Endothelial cell (in vitro differentiated cells): Measurements from ENCODE around the gene TBL3. TPM values are rescaled to one million over a fixed set of nuclear protein-coding genes. Genes with fewer than 3 reads are reported as not detected.

Source experiments
- DNase-seq: peaks from one replicate; pipeline ENCODE4 v3.0.0; 2021; ENCODE audit warnings: low spot score
- H3K27ac Mint-ChIP-seq: one replicate; pipeline ENCODE4 v1.8.0; 2021; ENCODE audit warnings: mixed read lengths, inconsistent platforms; ENCODE audit not compliant: unreplicated experiment
- H3K27me3 Mint-ChIP-seq: one replicate; pipeline ENCODE4 v1.8.0; 2021; ENCODE audit warnings: mild to moderate bottlenecking, moderate library complexity, mixed read lengths, inconsistent platforms; ENCODE audit not compliant: unreplicated experiment
- H3K36me3 Mint-ChIP-seq: one replicate; pipeline ENCODE4 v1.8.0; 2021; ENCODE audit warnings: mild to moderate bottlenecking, low read depth, mixed read lengths, inconsistent platforms; ENCODE audit not compliant: unreplicated experiment
- H3K4me1 Mint-ChIP-seq: one replicate; pipeline ENCODE4 v1.8.0; 2021; ENCODE audit warnings: mild to moderate bottlenecking, mixed read lengths, inconsistent platforms; ENCODE audit not compliant: unreplicated experiment
- H3K4me3 Mint-ChIP-seq: one replicate; pipeline ENCODE4 v1.8.0; 2021; ENCODE audit warnings: mild to moderate bottlenecking, mixed read lengths, inconsistent platforms; ENCODE audit not compliant: unreplicated experiment
- H3K9me3 Mint-ChIP-seq: one replicate; pipeline ENCODE4 v1.8.0; 2021; ENCODE audit warnings: mixed read lengths, inconsistent platforms; ENCODE audit not compliant: unreplicated experiment
- CTCF ChIP-seq: fragments of 200-600 bp; sonication (generic); IDR thresholded peaks from one replicate; pipeline ENCODE4 v1.5.0; 2021; ENCODE audit warnings: antibody characterized with exemption; ENCODE audit not compliant: unreplicated experiment
- total RNA-seq: library from RNA; stranded (reverse); fragmentation: NEBNext Ultra II Directional; extraction: Animal tissue kit (Norgen Biotek cat#: 25700); gene quantifications from one replicate; pipeline ENCODE4 v1.2.1, GENCODE V29; 2021; ENCODE audit not compliant: unreplicated experiment

Gene TBL3
- total RNA-seq, 1 donor from 2014 or later, result 25.0 TPM

DNA sequence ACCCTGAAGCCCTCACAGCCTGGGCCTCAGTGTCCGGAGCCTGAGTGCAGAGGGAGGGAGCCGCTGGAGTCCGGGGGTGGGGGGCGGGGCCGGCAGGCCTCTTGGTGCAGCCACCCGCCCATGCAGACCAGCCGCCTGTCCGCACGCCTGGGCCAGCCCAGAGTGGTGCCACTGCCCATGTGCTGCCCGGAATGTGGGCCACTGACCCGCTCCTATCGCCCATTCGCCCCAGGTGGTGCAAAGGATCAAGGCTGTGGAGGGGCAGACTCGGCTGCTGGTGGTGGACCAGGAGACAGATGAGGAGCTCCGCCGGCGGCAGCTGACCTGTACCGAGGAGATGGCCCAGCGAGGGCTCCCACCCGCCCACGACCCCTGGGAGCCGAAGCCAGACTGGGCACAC, 57.5 kb downstream of the TBL3 start:
- Mint-ChIP-seq H3K9me3 (no peaks in the 10 kb centered on the region), H3K4me1 (peaks cover 13% of the 10 kb centered on the region), H3K4me3 (no peak overlapping the region), H3K27me3 (peaks cover 11% of the 10 kb centered on the region), H3K36me3 (no peaks in the 10 kb centered on the region), H3K27ac (no peak overlapping the region)
- no peak for TF ChIP-seq CTCF
- no peak for DNase-seq

DNA sequence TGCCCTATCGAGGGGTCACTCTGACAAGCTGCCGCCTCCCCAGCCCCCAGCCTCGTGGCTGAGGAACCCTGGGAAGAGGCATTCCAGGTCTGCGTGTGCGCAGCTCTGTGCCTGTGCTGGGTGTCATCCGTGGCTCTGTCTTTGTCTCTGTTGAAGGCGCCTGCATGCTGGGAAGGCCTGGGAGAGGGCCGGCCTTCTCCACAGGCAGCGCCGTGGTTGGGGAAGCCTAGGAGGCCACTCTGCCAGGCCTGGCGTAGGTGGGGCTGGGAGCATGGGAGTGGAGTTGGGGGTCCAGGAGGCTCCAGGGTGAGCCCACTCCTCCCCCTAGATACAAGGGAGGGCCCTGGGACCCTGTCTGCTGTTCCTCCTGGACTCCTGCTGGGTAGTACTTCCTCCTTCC, 58.2 kb downstream of the TBL3 start:
- DNase-seq, result no peak
- no peak for TF ChIP-seq CTCF
- Mint-ChIP-seq H3K9me3 (no peaks in the 10 kb centered on the region), H3K27me3 (peaks cover 11% of the 10 kb centered on the region), H3K4me3 (no peak overlapping the region), H3K36me3 (no peaks in the 10 kb centered on the region), H3K4me1 (peaks cover 13% of the 10 kb centered on the region), H3K27ac (no peak overlapping the region)

GRCh38 chr16:2031081-2031577, 59.3 kb downstream of the TBL3 start:
- H3K9me3 Mint-ChIP-seq, result no peaks in the 10 kb centered on the region
- H3K4me1 Mint-ChIP-seq, result peaks cover 13% of the 10 kb centered on the region
- DNase-seq, result no peak
- H3K4me3 Mint-ChIP-seq, result no peak overlapping the region
- no peak overlapping the region for H3K27ac Mint-ChIP-seq
- peaks cover 6% of the 10 kb centered on the region for H3K27me3 Mint-ChIP-seq
- no peaks in the 10 kb centered on the region for H3K36me3 Mint-ChIP-seq
- no peak for TF ChIP-seq CTCF

Other genes starting within 250 kb of the TBL3 start
- 33.3 TPM for gene NME3, start 200.5 kb upstream of the TBL3 start, total RNA-seq
- gene EME2, start 199.2 kb upstream of the TBL3 start, total RNA-seq, result 25.4 TPM
- gene MRPS34, start 198.9 kb upstream of the TBL3 start, total RNA-seq, result 62.7 TPM
- 52.9 TPM for gene SPSB3, start 189.5 kb upstream of the TBL3 start, total RNA-seq
- 49.8 TPM for gene NUBP2, start 189.1 kb upstream of the TBL3 start, total RNA-seq
- not detected for gene IGFALS, start 178.3 kb upstream of the TBL3 start, total RNA-seq
- gene HAGH, start 145.2 kb upstream of the TBL3 start, total RNA-seq, result 44.8 TPM
- gene FAHD1, start 144.8 kb upstream of the TBL3 start, total RNA-seq, result 23.1 TPM
- not detected for gene MEIOB, start 99.9 kb upstream of the TBL3 start, total RNA-seq
- not detected for gene HS3ST6, start 53.6 kb upstream of the TBL3 start, total RNA-seq
- gene MSRB1, start 28.9 kb upstream of the TBL3 start, total RNA-seq, result 18.1 TPM
- gene RPL3L, start 17.4 kb upstream of the TBL3 start, total RNA-seq, result not detected
- 122 TPM for gene NDUFB10, start 12.5 kb upstream of the TBL3 start, total RNA-seq
- gene RPS2, start 7.2 kb upstream of the TBL3 start, total RNA-seq, result 3,223 TPM
- not detected for gene RNF151, start 5.2 kb upstream of the TBL3 start, total RNA-seq
- gene NOXO1, start 9.4 kb downstream of the TBL3 start, total RNA-seq, result 0.23 TPM
- gene GFER, start 12.1 kb downstream of the TBL3 start, total RNA-seq, result 30.0 TPM
- gene SYNGR3, start 17.9 kb downstream of the TBL3 start, total RNA-seq, result 0.82 TPM
- 34.4 TPM for gene ZNF598, start 37.8 kb downstream of the TBL3 start, total RNA-seq
- gene NPW, start 47.7 kb downstream of the TBL3 start, total RNA-seq, result 0.82 TPM
- 78.8 TPM for gene NHERF2, start 54.8 kb downstream of the TBL3 start, total RNA-seq
- gene NTHL1, start 75.8 kb downstream of the TBL3 start, total RNA-seq, result 25.6 TPM
- 180 TPM for gene TSC2, start 75.9 kb downstream of the TBL3 start, total RNA-seq
- gene PKD1, start 163.8 kb downstream of the TBL3 start, total RNA-seq, result 70.0 TPM
- 1.9 TPM for gene RAB26, start 176.6 kb downstream of the TBL3 start, total RNA-seq
- gene TRAF7, start 183.7 kb downstream of the TBL3 start, total RNA-seq, result 190 TPM
- gene CASKIN1, start 224.6 kb downstream of the TBL3 start, total RNA-seq, result 2.4 TPM
- gene MLST8, start 233.4 kb downstream of the TBL3 start, total RNA-seq, result 35.4 TPM
- 21.1 TPM for gene BRICD5, start 238.8 kb downstream of the TBL3 start, total RNA-seq
- gene PGP, start 242.8 kb downstream of the TBL3 start, total RNA-seq, result 31.5 TPM